PC-9 (cell line): ENCODE results near the gene KCNQ5. TPM values are rescaled to one million over a fixed set of nuclear protein-coding genes. Genes with fewer than 3 reads are reported as not detected.

Source experiments
- BruUV-seq: library from RNA; stranded (reverse); fragments of 400-500 nt; replicated peaks from 2 replicates; lab custom pipeline; 2021; lab: Mats Ljungman, UMichigan
- CTCF ChIA-PET: fragments of 300-600 bp; sonication (Branson Sonifier 250); formaldehyde crosslinking; loops from one replicate; lab custom pipeline; 2022; ENCODE audit warnings: antibody characterized with exemption; lab: Charles Lee
- POLR2A ChIA-PET: fragments of 300-600 bp; sonication (Branson Sonifier 250); formaldehyde crosslinking; loops from one replicate; lab custom pipeline; 2022; ENCODE audit warnings: antibody characterized with exemption; ENCODE audit not compliant: unreplicated experiment; lab: Charles Lee
- DNase-seq, 2 experiments: peaks; one replicate each; pipeline versions ENCODE4 v3.0.0 to v3.0.0-alpha.2; 2015 to 2022; ENCODE audit warnings: mixed read lengths in 1 of 2
- H2AFZ ChIP-seq: fragments of 200-600 bp; sonication (generic); 2 replicates; pipeline ENCODE4 v1.8.1; 2017; ENCODE audit warnings: antibody characterized with exemption
- H3F3A ChIP-seq: fragments of 200-600 bp; sonication (generic); 2 replicates; pipeline ENCODE4 v1.8.1; 2017; ENCODE audit warnings: antibody characterized with exemption, mild to moderate bottlenecking, low read depth; ENCODE audit not compliant: insufficient read depth
- H3K27ac ChIP-seq: fragments of 200-600 bp; sonication (generic); 2 replicates; pipeline ENCODE4 v1.6.1; 2016; ENCODE audit warnings: mixed run types
- H3K27me3 ChIP-seq: fragments of 200-600 bp; sonication (generic); 2 replicates; pipeline ENCODE4 v1.6.1; 2016; ENCODE audit warnings: low read depth, mixed run types; ENCODE audit not compliant: insufficient read depth
- H3K36me3 ChIP-seq: fragments of 200-600 bp; sonication (generic); 2 replicates; pipeline ENCODE4 v1.6.1; 2016; ENCODE audit warnings: low read depth, mixed run types
- H3K4me1 ChIP-seq: fragments of 200-600 bp; sonication (generic); replicated peaks from 2 replicates; pipeline ENCODE4 v1.6.1; 2016; ENCODE audit warnings: mixed run types; ENCODE audit not compliant: insufficient read depth
- H3K4me2 ChIP-seq: fragments of 200-600 bp; sonication (generic); 2 replicates; pipeline ENCODE4 v1.6.1; 2017; ENCODE audit warnings: mixed run types
- H3K4me3 ChIP-seq: fragments of 200-600 bp; sonication (generic); 2 replicates; pipeline ENCODE4 v1.6.1; 2016; ENCODE audit warnings: mixed run types
- H3K79me2 ChIP-seq: fragments of 200-600 bp; sonication (generic); 2 replicates; pipeline ENCODE4 v1.6.1; 2017; ENCODE audit warnings: low read depth, mixed run types
- H3K9me2 ChIP-seq: fragments of 200-600 bp; sonication (generic); 2 replicates; pipeline ENCODE4 v1.8.1; 2017; ENCODE audit warnings: mild to moderate bottlenecking; ENCODE audit not compliant: insufficient read depth
- H3K9me3 ChIP-seq: fragments of 200-600 bp; sonication (generic); 2 replicates; pipeline ENCODE4 v1.8.1; 2016; ENCODE audit warnings: low read depth; ENCODE audit not compliant: insufficient read depth
- H4K20me1 ChIP-seq: fragments of 200-600 bp; sonication (generic); 2 replicates; pipeline ENCODE4 v1.8.1; 2017; ENCODE audit not compliant: insufficient read depth
- EZH2 ChIP-seq: fragments of 200-600 bp; sonication (generic); IDR thresholded peaks from 2 replicates; pipeline ENCODE4 v1.8.0; 2017; ENCODE audit warnings: antibody characterized with exemption, low read depth
- intact Hi-C: fragments of 100-400 bp; cut with micrococcal nuclease; formaldehyde crosslinking; loops from one replicate; pipeline ENCODE4 v1.10.0; 2022; ENCODE audit not compliant: unreplicated experiment
- total RNA-seq: library from RNA; stranded (reverse); gene quantifications from 2 replicates; pipeline ENCODE4 v1.2.3, GENCODE V29; 2021
- TF ChIP-seq, protein P1 (sequence below): fragments of 200-600 bp; sonication (generic); conservative IDR thresholded peaks from 2 replicates; pipeline ENCODE4 v1.6.1; 2017; ENCODE audit warnings: mixed run types, antibody characterized with exemption, mild to moderate bottlenecking, moderate library complexity

KCNQ5 gene
- total RNA-seq, 1 experiment from 2014 or later, result 0.20 TPM

GRCh38 chr6:72816022-72816421 lies 194.2 kb downstream of the KCNQ5 start:
- no peaks in the 10 kb centered on the region for H3K79me2 ChIP-seq
- no peaks in the 10 kb centered on the region for H3K36me3 ChIP-seq
- ChIA-PET CTCF (no interaction called here), POLR2A (no interaction called here)
- TF ChIP-seq, protein P1, sequence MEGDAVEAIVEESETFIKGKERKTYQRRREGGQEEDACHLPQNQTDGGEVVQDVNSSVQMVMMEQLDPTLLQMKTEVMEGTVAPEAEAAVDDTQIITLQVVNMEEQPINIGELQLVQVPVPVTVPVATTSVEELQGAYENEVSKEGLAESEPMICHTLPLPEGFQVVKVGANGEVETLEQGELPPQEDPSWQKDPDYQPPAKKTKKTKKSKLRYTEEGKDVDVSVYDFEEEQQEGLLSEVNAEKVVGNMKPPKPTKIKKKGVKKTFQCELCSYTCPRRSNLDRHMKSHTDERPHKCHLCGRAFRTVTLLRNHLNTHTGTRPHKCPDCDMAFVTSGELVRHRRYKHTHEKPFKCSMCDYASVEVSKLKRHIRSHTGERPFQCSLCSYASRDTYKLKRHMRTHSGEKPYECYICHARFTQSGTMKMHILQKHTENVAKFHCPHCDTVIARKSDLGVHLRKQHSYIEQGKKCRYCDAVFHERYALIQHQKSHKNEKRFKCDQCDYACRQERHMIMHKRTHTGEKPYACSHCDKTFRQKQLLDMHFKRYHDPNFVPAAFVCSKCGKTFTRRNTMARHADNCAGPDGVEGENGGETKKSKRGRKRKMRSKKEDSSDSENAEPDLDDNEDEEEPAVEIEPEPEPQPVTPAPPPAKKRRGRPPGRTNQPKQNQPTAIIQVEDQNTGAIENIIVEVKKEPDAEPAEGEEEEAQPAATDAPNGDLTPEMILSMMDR, result no peak
- TF ChIP-seq EZH2, result no peak
- no peaks in the 10 kb centered on the region for H3K9me2 ChIP-seq
- H3K4me1 ChIP-seq, result no peaks in the 10 kb centered on the region
- intact Hi-C loops, result no loop called here
- H3K27me3 ChIP-seq, result no peaks in the 10 kb centered on the region
- H3K27ac ChIP-seq, result no peak overlapping the region
- H3K4me3 ChIP-seq, result no peak overlapping the region
- no peaks in the 10 kb centered on the region for H3K9me3 ChIP-seq
- H4K20me1 ChIP-seq, result no peaks in the 10 kb centered on the region
- no peak overlapping the region for H2AFZ ChIP-seq
- no peak overlapping the region for H3K4me2 ChIP-seq
- DNase-seq, result no peak
- no peaks in the 10 kb centered on the region for H3F3A ChIP-seq
- BruUV-seq, result no TSS peak

DNA sequence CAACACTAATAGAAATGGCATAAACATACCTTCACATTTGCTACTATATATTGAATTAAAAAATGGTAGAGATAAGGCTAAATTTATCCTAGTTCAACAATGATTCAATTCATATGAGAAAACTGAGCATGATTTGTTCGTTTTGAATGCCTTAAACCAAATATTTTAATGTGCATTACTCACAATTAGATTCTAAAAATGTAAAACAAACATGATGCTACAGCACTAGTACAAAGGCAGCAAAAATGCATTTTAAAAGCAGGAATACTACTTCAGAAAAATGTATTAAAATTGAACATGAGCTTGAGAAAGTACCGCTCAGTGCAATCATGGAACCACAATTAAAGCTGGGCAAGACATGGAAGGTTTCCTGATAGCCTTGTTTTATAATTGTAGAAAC lies 195.3 kb downstream of the KCNQ5 start:
- H3K27ac ChIP-seq, result no peak overlapping the region
- CTCF ChIA-PET, result no interaction called here
- BruUV-seq, result no TSS peak
- no peaks in the 10 kb centered on the region for H3K9me2 ChIP-seq
- no peaks in the 10 kb centered on the region for H3F3A ChIP-seq
- no peaks in the 10 kb centered on the region for H3K4me1 ChIP-seq
- POLR2A ChIA-PET, result no interaction called here
- intact Hi-C loops, result no loop called here
- H3K79me2 ChIP-seq, result no peaks in the 10 kb centered on the region
- H3K4me2 ChIP-seq, result no peak overlapping the region
- H3K36me3 ChIP-seq, result no peaks in the 10 kb centered on the region
- no peak for TF ChIP-seq EZH2
- TF ChIP-seq, protein P1, result no peak
- DNase-seq, result no peak
- H4K20me1 ChIP-seq, result no peaks in the 10 kb centered on the region
- H3K4me3 ChIP-seq, result no peak overlapping the region
- no peaks in the 10 kb centered on the region for H3K27me3 ChIP-seq
- H2AFZ ChIP-seq, result no peak overlapping the region
- H3K9me3 ChIP-seq, result no peaks in the 10 kb centered on the region

DNA sequence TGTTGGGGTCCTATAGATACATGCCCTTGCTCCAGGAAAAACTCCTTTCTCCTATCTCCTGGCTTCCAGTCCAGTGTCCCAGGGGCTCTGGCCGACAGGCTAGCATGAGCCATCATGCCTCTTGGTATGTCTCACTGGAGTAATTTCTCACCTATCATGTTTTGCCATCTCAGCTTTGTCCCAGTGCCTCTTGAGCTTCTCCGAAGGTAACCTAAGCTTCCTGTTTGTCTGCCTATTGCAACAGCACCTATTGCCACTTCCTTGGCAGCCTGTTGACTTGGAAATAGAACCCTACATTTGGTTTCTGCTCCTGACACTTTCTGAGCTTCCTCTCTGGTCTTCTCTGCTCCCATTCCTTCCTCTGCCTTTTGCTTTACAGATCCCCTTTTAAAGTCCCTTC lies 197.7 kb downstream of the KCNQ5 start:
- Histone ChIP-seq H3K9me3 (no peaks in the 10 kb centered on the region), H3K4me3 (no peak overlapping the region), H3K4me1 (no peaks in the 10 kb centered on the region), H4K20me1 (no peaks in the 10 kb centered on the region), H2AFZ (no peak overlapping the region), H3K4me2 (no peak overlapping the region), H3F3A (no peaks in the 10 kb centered on the region), H3K36me3 (no peaks in the 10 kb centered on the region), H3K27ac (no peak overlapping the region), H3K9me2 (no peaks in the 10 kb centered on the region), H3K79me2 (no peaks in the 10 kb centered on the region), H3K27me3 (no peaks in the 10 kb centered on the region)
- no TSS peak for BruUV-seq
- ChIA-PET CTCF (no interaction called here), POLR2A (no interaction called here)
- TF ChIP-seq EZH2, result no peak
- TF ChIP-seq, protein P1, result no peak
- intact Hi-C loops, result no loop called here
- DNase-seq, result peak; percentile 11 to 39
